HUES6 (cell line): Measurements from ENCODE around the gene STIM2.

Experiments used
- H3K27ac ChIP-seq: 2 replicates; pipeline ENCODE4 v1.7.0; 2013; ENCODE audit warnings: low read depth, mild to moderate bottlenecking, low read length, inconsistent platforms
- H3K27me3 ChIP-seq: 2 replicates; pipeline ENCODE4 v1.6.1; 2013; ENCODE audit warnings: low read length; ENCODE audit not compliant: control insufficient read depth, insufficient read depth
- H3K36me3 ChIP-seq: 2 replicates; pipeline ENCODE4 v1.6.1; 2013; ENCODE audit warnings: low read length; ENCODE audit not compliant: control insufficient read depth, insufficient read depth
- H3K4me1 ChIP-seq: 2 replicates; pipeline ENCODE4 v1.6.1; 2013; ENCODE audit warnings: low read length; ENCODE audit not compliant: control insufficient read depth, insufficient read depth
- H3K4me3 ChIP-seq: 2 replicates; pipeline ENCODE4 v1.5.1; 2013; ENCODE audit warnings: low read depth, low read length
- H3K9ac ChIP-seq: one replicate; pipeline ENCODE4 v1.6.1; 2013; ENCODE audit warnings: mild to moderate bottlenecking, low read length
- H3K9me3 ChIP-seq: 2 replicates; pipeline ENCODE4 v1.6.1; 2013; ENCODE audit warnings: low read depth, low read length; ENCODE audit not compliant: control insufficient read depth, insufficient read depth

Gene STIM2

GRCh38 chr4:26978387-26979053 is 117.9 kb downstream of the STIM2 start:
- H3K9me3 ChIP-seq = no peaks in the 10 kb centered on the region
- H3K36me3 ChIP-seq = no peaks in the 10 kb centered on the region
- peaks cover 4% of the 10 kb centered on the region; the same call in 1 of the 2 replicates for H3K4me1 ChIP-seq
- no peak overlapping the region for H3K9ac ChIP-seq
- H3K27ac ChIP-seq = no peak overlapping the region
- H3K4me3 ChIP-seq = no peak overlapping the region
- H3K27me3 ChIP-seq = no peaks in the 10 kb centered on the region

DNA sequence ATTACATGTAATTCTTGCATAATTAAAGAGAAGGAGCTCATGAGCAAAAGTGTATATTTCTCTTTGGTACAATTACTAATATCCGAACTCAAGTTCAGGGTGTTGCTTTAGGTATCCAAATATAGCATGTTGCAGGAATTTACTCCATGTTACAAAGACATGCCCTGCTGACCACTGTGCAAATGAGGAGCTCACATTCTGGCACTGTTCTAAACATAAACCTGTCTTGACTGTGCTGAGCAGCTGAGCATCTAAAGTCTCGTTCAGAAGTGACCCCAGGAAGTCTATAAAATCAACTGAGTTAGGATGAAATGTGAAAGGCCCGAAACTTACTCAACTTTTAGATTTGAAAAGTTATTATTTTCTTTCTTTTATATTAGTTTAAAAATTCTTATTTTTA is 124.3 kb downstream of the STIM2 start:
- H3K9me3 ChIP-seq = no peaks in the 10 kb centered on the region
- no peak overlapping the region for H3K27ac ChIP-seq
- H3K36me3 ChIP-seq = no peaks in the 10 kb centered on the region
- peaks cover 11% of the 10 kb centered on the region; the same call in 1 of the 2 replicates for H3K4me1 ChIP-seq
- no peak overlapping the region for H3K4me3 ChIP-seq
- H3K27me3 ChIP-seq = no peaks in the 10 kb centered on the region
- no peak overlapping the region for H3K9ac ChIP-seq

- H3K9ac ChIP-seq = no peak overlapping the region
- peaks cover 11% of the 10 kb centered on the region; the same call in 1 of the 2 replicates for H3K4me1 ChIP-seq
- H3K4me3 ChIP-seq = no peak overlapping the region
- H3K9me3 ChIP-seq = no peaks in the 10 kb centered on the region; the same call in 1 of the 2 replicates
- no peaks in the 10 kb centered on the region for H3K27me3 ChIP-seq
- no peak overlapping the region for H3K27ac ChIP-seq
- no peaks in the 10 kb centered on the region for H3K36me3 ChIP-seq
Observed at GRCh38 chr4:26985873-26986272, 125.2 kb downstream of the STIM2 start.

DNA sequence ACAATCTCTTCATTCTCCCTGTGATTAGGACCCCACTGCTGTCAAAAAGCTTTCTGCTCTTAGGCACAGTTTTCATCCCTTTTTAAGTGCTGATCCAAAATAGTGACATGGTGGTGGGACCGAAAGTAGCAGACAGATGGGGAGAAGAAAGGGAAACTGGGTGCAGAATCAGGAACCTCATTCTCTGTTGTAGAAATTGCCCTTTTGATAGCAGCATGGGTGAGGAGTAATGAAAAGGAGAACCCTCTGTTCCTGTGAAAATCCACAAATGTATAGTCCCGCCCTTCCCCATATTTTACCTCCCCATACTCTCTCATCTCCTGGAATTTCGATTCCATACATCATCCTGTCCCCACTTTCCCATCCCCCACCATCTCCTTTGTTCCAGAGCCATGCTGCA is 126.5 kb downstream of the STIM2 start:
- H3K4me1 ChIP-seq = peaks cover 11% of the 10 kb centered on the region; the same call in 1 of the 2 replicates
- H3K27me3 ChIP-seq = no peaks in the 10 kb centered on the region
- no peak overlapping the region for H3K4me3 ChIP-seq
- H3K9me3 ChIP-seq = no peaks in the 10 kb centered on the region; the same call in 1 of the 2 replicates
- no peak overlapping the region for H3K27ac ChIP-seq
- H3K9ac ChIP-seq = no peak overlapping the region
- H3K36me3 ChIP-seq = no peaks in the 10 kb centered on the region

GRCh38 chr4:26991057-26991456 is 130.4 kb downstream of the STIM2 start:
- Histone ChIP-seq H3K27ac (no peak overlapping the region), H3K27me3 (no peaks in the 10 kb centered on the region), H3K4me3 (no peak overlapping the region), H3K9me3 (no peaks in the 10 kb centered on the region; the same call in 1 of the 2 replicates), H3K9ac (no peak overlapping the region), H3K36me3 (no peaks in the 10 kb centered on the region), H3K4me1 (peaks cover 29% of the 10 kb centered on the region)

GRCh38 chr4:26992657-26993361 is 132.2 kb downstream of the STIM2 start:
- Histone ChIP-seq H3K4me3 (no peak overlapping the region), H3K36me3 (no peaks in the 10 kb centered on the region), H3K4me1 (peaks cover 18% of the 10 kb centered on the region), H3K27ac (no peak overlapping the region), H3K9me3 (no peaks in the 10 kb centered on the region; the same call in 1 of the 2 replicates), H3K27me3 (no peaks in the 10 kb centered on the region), H3K9ac (no peak overlapping the region)

DNA sequence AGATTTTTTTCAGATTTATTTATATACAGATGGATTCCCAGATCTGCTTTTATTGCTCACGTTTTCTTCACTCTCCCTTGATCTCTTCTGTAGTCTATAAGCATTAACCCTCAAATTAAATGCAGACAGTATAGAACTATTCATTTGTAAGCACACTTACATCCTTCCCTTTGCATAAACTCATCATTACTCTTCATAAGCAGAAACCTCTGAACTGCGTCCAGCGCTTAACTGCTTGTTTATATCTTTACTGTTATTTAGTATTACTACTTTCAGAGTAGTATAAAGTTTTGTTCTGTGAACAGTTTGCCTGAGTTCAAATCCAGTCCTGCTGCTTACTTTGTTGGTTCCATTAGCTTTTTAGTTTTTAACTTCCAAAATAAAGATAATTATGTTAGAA is 132.9 kb downstream of the STIM2 start:
- Histone ChIP-seq H3K9me3 (no peaks in the 10 kb centered on the region; the same call in 1 of the 2 replicates), H3K9ac (no peak overlapping the region), H3K4me3 (no peak overlapping the region), H3K4me1 (peaks cover 18% of the 10 kb centered on the region), H3K27ac (no peak overlapping the region), H3K36me3 (no peaks in the 10 kb centered on the region), H3K27me3 (no peaks in the 10 kb centered on the region)

DNA sequence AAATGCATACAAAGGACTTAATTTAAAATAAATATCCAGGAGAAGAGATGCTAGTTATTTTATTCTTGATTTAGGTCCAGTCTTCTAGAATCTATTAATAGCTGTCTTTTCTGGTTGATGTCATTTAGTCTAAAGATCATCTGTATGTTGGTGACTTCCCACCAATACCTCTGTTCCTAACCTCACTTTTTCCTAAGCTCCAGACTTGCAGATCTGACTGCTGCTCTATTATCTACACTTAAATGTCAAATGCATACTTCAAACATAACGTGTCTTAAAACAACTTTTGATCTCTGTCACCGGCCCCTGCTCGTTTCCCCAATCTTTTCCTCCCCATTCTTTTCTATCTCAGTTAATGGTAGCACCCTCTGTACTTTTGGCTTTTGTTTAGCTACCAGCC is 133.3 kb downstream of the STIM2 start:
- no peak overlapping the region for H3K9ac ChIP-seq

DNA sequence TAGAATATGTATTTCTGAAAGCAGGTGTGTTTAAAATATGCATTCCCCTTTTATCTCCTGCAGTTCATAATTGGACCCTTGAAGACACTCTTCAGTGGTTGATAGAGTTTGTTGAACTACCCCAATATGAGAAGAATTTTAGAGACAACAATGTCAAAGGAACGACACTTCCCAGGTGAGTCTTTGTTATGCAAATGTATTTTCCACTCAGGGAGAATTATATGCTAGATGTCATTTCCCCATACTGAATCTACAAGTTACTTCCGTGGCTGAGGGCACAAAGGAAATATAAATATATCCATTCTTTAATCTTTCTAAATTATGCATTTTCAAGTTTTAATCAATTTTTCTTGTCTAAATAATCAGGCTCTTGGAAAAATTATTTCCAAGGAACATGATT is 134.7 kb downstream of the STIM2 start:
- no peak overlapping the region for H3K27ac ChIP-seq
- H3K9me3 ChIP-seq = no peaks in the 10 kb centered on the region; the same call in 1 of the 2 replicates
- H3K27me3 ChIP-seq = no peaks in the 10 kb centered on the region
- peaks cover 18% of the 10 kb centered on the region for H3K4me1 ChIP-seq
- no peaks in the 10 kb centered on the region for H3K36me3 ChIP-seq
- H3K4me3 ChIP-seq = no peak overlapping the region
- H3K9ac ChIP-seq = no peak overlapping the region

More for the DNA sequence above, 133.3 kb downstream of the STIM2 start:
- Histone ChIP-seq H3K9me3 (no peaks in the 10 kb centered on the region; the same call in 1 of the 2 replicates), H3K27ac (no peak overlapping the region), H3K4me1 (peaks cover 18% of the 10 kb centered on the region), H3K27me3 (no peaks in the 10 kb centered on the region), H3K36me3 (no peaks in the 10 kb centered on the region), H3K4me3 (no peak overlapping the region)

DNA sequence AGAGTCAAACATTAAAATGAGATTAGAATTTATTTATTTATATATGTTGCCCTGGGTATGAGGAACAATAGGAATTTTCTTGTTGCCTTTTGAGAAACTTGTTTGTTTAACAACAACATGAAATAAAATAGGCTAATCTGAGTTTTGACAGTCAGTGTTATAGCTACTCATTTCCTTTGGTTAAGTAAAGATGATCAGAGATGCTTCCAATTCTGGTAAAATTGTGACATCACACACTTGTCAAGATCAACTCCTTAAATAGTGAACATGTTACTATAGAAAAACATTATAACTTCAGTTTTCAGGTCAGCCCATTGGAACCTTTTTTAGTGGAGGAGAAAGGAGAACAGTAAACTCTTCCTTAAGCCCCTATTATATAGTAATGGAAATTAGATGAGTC is 136.1 kb downstream of the STIM2 start:
- H3K27ac ChIP-seq = no peak overlapping the region
- peaks cover 18% of the 10 kb centered on the region for H3K4me1 ChIP-seq
- H3K36me3 ChIP-seq = no peaks in the 10 kb centered on the region
- no peak overlapping the region for H3K4me3 ChIP-seq
- no peaks in the 10 kb centered on the region for H3K27me3 ChIP-seq
- H3K9me3 ChIP-seq = no peaks in the 10 kb centered on the region
- H3K9ac ChIP-seq = no peak overlapping the region

DNA sequence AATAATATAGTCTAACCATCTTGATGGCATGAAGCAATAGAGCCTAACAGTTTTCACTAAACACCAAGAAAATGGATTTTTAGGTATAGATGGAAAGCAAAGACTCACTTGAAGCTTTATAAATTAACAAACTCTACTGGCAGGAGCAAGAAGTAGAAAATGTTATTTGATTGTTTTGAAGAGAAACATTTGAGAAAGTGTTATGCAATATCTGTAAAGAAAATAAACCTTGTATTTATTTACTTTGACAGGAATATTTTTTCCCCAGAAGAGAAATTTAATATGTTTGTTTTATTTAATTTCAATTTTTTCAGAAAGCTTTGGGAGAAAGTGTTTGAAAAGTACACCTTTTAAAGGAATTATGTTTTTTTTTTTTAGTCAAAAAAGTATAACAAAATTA is 139.0 kb downstream of the STIM2 start:
- no peaks in the 10 kb centered on the region for H3K9me3 ChIP-seq
- no peak overlapping the region for H3K27ac ChIP-seq

More for the DNA sequence above, 139.0 kb downstream of the STIM2 start:
- Histone ChIP-seq H3K4me3 (no peak overlapping the region), H3K9ac (no peak overlapping the region), H3K4me1 (peaks cover 20% of the 10 kb centered on the region), H3K36me3 (no peaks in the 10 kb centered on the region), H3K27me3 (no peaks in the 10 kb centered on the region)
